ENCODE results near the gene MMP23B. TPM values are rescaled to one million over a fixed set of nuclear protein-coding genes. Genes with fewer than 3 reads are reported as not detected.

The MMP23B gene
- total RNA-seq, 4 donors from 2014 or later, result 1.7 to 3.1 (median 2.9) TPM

DNA sequence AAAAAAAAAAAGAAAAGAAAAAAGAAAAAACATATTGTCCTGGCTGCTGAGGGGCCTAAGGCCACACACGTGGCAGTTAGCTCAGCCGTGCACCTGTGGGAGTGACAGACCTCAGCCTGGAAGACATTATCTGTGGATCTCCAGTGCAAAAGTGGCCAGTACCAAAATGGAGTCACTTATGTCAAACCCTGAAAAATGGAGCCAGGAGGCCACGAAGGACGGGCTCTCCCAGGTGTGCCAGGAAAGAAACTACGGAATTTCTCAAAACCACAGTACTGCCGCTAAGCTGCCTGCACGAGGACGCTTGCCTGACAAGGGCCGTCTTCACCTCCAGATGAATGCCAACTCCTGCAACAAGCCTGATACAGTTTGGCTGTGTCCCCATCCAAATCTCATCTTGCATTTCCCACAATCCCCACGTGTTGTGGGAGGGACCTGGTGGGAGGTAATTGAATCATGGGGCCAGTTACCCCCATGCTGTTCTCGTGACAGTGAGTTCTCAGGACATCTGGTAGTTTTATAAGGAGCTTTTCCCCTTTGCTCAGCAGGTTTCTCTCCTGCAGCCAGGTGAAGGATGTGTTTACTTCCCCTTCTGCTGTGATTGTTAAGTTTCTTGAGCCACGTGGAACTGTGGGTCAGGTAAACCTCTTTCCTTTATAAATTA is 22.0 kb upstream of the MMP23B start:
- Histone ChIP-seq H3K4me1 (peaks cover 15% of the 10 kb centered on the region), H3K4me3 (no peak overlapping the region), H3K27me3 (no peaks in the 10 kb centered on the region), H3K36me3 (no peaks in the 10 kb centered on the region), H3K27ac (no peak overlapping the region), H3K9me3 (no peaks in the 10 kb centered on the region)
- TF ChIP-seq, protein P1, sequence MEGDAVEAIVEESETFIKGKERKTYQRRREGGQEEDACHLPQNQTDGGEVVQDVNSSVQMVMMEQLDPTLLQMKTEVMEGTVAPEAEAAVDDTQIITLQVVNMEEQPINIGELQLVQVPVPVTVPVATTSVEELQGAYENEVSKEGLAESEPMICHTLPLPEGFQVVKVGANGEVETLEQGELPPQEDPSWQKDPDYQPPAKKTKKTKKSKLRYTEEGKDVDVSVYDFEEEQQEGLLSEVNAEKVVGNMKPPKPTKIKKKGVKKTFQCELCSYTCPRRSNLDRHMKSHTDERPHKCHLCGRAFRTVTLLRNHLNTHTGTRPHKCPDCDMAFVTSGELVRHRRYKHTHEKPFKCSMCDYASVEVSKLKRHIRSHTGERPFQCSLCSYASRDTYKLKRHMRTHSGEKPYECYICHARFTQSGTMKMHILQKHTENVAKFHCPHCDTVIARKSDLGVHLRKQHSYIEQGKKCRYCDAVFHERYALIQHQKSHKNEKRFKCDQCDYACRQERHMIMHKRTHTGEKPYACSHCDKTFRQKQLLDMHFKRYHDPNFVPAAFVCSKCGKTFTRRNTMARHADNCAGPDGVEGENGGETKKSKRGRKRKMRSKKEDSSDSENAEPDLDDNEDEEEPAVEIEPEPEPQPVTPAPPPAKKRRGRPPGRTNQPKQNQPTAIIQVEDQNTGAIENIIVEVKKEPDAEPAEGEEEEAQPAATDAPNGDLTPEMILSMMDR (IDR thresholded peaks at IDR 0.05), result no peak
- TF ChIP-seq POLR2AphosphoS5 (IDR thresholded peaks at IDR 0.05) (no peak), POLR2A (IDR thresholded peaks at IDR 0.05) (no peak), EP300 (IDR thresholded peaks at IDR 0.05) (no peak)
- no peak for DNase-seq (ENCODE audit: low spot score in 2 of 2)
- WGBS, result 60% methylated on average over 12 of the region's 12 CpGs

DNA sequence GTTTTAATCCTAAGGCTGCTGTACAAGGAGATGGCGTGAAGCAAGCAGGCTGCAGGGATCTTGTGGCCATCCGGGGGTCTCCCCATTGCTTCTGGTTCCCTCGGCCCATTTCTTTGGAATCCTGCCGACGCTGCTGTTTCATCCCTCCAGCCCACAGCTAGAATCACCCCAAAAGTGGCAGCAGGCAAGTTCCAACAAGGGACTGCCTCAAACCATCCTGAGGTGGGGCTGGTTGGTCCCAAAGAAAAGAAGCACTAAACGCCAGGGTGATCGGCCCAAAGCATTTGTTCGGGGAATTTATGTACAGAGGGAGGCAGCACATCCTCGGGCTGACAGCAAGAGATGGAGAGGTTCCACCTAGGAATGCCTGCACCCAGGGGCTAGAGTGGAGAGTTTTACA is 21.2 kb upstream of the MMP23B start:
- Histone ChIP-seq H3K27me3 (no peaks in the 10 kb centered on the region), H3K27ac (no peak overlapping the region), H3K36me3 (no peaks in the 10 kb centered on the region), H3K9me3 (no peaks in the 10 kb centered on the region), H3K4me3 (no peak overlapping the region), H3K4me1 (peaks cover 15% of the 10 kb centered on the region)
- 64% methylated on average over 9 of the region's 9 CpGs for WGBS
- no peak for DNase-seq (ENCODE audit: low spot score in 2 of 2)
- TF ChIP-seq, protein P1 (IDR thresholded peaks at IDR 0.05), result no peak
- TF ChIP-seq POLR2AphosphoS5 (IDR thresholded peaks at IDR 0.05) (no peak), POLR2A (IDR thresholded peaks at IDR 0.05) (no peak), EP300 (IDR thresholded peaks at IDR 0.05) (no peak)

GRCh38 chr1:1612104-1612400 is 19.9 kb upstream of the MMP23B start:
- Histone ChIP-seq H3K36me3 (no peaks in the 10 kb centered on the region), H3K4me1 (peaks cover 26% of the 10 kb centered on the region), H3K4me3 (no peak overlapping the region), H3K9me3 (no peaks in the 10 kb centered on the region), H3K27ac (no peak overlapping the region), H3K27me3 (no peaks in the 10 kb centered on the region)
- DNase-seq (ENCODE audit: low spot score in 2 of 2), result no peak
- TF ChIP-seq POLR2A (IDR thresholded peaks at IDR 0.05) (no peak), EP300 (IDR thresholded peaks at IDR 0.05) (no peak), POLR2AphosphoS5 (IDR thresholded peaks at IDR 0.05) (no peak)
- TF ChIP-seq, protein P1 (IDR thresholded peaks at IDR 0.05), result no peak
- WGBS, result 87% methylated on average over 3 of the region's 3 CpGs

GRCh38 chr1:1613509-1614082 is 18.4 kb upstream of the MMP23B start:
- 75% methylated on average over 11 of the region's 11 CpGs for WGBS
- no peak for TF ChIP-seq POLR2A (IDR thresholded peaks at IDR 0.05)
- no peak for TF ChIP-seq EP300 (IDR thresholded peaks at IDR 0.05)
- no peak for TF ChIP-seq POLR2AphosphoS5 (IDR thresholded peaks at IDR 0.05)
- TF ChIP-seq, protein P1 (IDR thresholded peaks at IDR 0.05), result no peak
- Histone ChIP-seq H3K4me3 (peak overlapping the region; percentile 96), H3K4me1 (peaks cover 31% of the 10 kb centered on the region), H3K36me3 (peaks cover 8% of the 10 kb centered on the region), H3K27ac (no peak overlapping the region), H3K9me3 (no peaks in the 10 kb centered on the region), H3K27me3 (no peaks in the 10 kb centered on the region)
- DNase-seq (ENCODE audit: low spot score in 2 of 2), result no peak

- Histone ChIP-seq H3K4me1 (peaks cover 31% of the 10 kb centered on the region), H3K4me3 (peak overlapping the region; percentile 96), H3K27me3 (no peaks in the 10 kb centered on the region), H3K9me3 (no peaks in the 10 kb centered on the region), H3K36me3 (peaks cover 8% of the 10 kb centered on the region), H3K27ac (peak overlapping the region; percentile 99)
- TF ChIP-seq, protein P1 (IDR thresholded peaks at IDR 0.05), result no peak
- TF ChIP-seq POLR2AphosphoS5 (IDR thresholded peaks at IDR 0.05), result no peak
- TF ChIP-seq EP300 (IDR thresholded peaks at IDR 0.05), result no peak
- no peak for TF ChIP-seq POLR2A (IDR thresholded peaks at IDR 0.05)
- 8% methylated on average over 26 of the region's 30 CpGs for WGBS
- DNase-seq (ENCODE audit: low spot score in 2 of 2), result peak in 1 of 2 donors; percentile 84
These were observed 17.6 kb upstream of the MMP23B start for GRCh38 chr1:1614204-1614953.
